ENCODE data around the gene POR.

The POR gene

GRCh38 chr7:75916259-75916658 is 1.3 kb downstream of the POR start:
- no peak for DNase-seq (ENCODE audit: low read depth in 3 of 3)

GRCh38 chr7:75916685-75917634 is 2.0 kb downstream of the POR start:
- DNase-seq (ENCODE audit: low read depth in 3 of 3): no peak

DNA sequence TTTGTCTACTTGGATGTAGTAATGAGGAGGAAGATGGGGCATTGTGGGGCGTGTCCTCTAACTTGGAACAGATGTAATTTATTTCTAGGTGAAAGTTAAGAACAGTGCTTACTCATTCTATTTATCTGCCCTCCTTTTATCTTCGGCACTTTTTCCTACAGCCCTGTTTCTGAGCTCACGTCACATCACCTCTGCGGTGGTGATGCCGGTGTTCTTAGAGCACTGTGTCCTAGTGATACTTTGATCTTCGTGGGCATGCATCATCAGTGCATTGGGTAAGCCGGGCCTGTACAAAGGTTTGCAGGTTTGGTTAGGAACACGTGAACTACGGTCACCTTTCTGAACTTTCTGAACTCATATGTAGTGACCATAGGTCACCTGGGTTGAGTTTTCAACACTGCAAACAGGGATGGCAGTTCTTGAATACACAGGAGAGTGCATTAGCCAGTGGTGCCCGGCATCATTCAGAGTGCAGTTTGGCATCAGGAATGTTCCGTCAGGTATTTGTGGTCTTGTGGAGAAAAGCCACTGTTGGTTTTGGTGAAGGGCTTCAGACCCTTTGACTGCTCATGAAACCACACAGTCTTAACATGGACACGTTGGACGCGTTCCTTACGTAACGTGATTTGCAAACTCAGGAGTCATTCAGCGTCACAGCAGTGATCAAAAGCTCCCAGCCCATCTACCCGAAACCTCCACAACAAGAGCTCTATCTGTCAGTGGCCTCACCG is 5.6 kb downstream of the POR start:
- peak in 1 of 3 experiments; percentile 46 for DNase-seq (ENCODE audit: low read depth in 3 of 3)

- no peak for DNase-seq (ENCODE audit: low read depth in 3 of 3)
Measured at GRCh38 chr7:75921479-75921878, 6.5 kb downstream of the POR start.

- DNase-seq (ENCODE audit: low read depth in 3 of 3): no peak
Measured at GRCh38 chr7:75922966-75923603, 8.1 kb downstream of the POR start.

DNA sequence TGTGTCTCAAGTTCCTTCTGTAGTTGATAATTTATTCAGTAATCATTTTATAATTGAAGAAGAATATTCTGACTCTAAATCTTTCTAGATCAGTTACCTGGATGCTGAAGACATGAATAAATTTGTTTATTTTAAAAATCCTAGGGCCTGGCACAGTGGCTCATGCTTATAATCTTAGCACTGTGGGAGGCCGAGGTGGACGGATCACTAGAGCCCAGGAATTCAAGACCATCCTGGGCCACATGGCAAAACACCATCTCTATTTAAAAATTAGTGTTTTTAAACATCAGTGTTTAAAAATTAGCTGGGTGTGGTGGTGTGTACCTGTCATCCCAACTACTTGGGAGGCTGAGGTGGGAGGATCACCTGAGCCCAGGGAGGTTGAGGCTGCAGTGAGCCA is 9.3 kb downstream of the POR start:
- no peak for DNase-seq (ENCODE audit: low read depth in 3 of 3)

DNA sequence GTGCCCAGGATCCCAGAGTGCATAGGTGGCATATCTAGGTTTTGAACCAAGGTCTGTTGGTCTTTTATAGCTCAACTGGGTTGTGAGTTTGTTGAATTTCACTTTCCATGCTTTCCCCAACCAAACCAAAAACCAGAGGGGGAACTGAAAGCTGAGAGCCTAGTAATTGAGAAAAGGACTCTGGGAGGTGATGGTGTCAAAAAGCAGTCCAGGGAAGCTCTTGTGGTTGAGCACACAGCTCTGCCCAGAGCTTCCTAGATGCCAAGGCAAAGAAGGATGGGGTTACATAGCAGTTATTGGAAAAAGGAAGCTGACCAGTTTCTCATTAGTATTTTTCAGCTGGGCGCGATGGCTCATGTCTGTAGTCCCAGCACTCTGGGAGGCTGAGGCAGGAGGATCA is 9.9 kb downstream of the POR start:
- no peak for DNase-seq (ENCODE audit: low read depth in 3 of 3)

DNA sequence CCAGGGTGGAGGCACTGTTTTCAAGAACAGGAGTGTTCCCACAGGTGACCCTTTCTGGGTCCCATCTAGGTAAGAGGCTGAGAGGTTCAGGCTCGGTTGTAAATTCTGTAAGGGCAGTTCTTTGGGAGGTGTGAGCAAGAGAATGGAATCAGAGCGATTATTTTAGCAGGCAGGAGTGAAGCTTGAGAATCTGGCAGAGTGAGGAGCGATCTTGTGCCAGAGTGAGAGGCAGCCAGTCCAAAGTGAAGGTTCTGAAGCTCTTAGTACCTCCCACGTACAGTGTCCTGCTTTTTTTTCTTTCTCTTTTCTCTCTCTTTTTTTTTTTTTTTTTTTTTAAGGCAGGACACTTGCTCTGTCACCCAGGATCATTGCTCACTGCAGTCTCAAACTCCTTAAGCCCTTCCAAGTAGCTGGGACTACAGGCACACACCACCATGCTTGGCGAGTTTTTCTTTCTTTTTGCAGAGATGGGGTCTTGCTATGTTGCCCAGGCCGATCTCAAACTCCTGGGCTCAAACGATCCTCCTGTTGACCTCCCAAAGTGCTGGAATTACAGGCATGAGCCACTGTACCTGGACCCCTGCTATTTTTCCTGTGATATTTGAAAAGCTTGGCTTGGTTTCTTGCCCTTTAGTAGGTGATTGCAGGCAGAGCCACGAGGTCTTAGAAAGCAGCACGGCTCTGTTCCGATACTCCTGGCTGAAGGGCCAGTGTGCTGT is 10.9 kb downstream of the POR start:
- no peak for DNase-seq (ENCODE audit: low read depth in 3 of 3)

- no peak for DNase-seq (ENCODE audit: low read depth in 3 of 3)
Measured at GRCh38 chr7:75928568-75928914, 13.6 kb downstream of the POR start.

GRCh38 chr7:75931680-75932079 is 16.7 kb downstream of the POR start:
- no peak for DNase-seq (ENCODE audit: low read depth in 3 of 3)

GRCh38 chr7:75937958-75938786 is 23.2 kb downstream of the POR start:
- no peak for DNase-seq (ENCODE audit: low read depth in 3 of 3)

DNA sequence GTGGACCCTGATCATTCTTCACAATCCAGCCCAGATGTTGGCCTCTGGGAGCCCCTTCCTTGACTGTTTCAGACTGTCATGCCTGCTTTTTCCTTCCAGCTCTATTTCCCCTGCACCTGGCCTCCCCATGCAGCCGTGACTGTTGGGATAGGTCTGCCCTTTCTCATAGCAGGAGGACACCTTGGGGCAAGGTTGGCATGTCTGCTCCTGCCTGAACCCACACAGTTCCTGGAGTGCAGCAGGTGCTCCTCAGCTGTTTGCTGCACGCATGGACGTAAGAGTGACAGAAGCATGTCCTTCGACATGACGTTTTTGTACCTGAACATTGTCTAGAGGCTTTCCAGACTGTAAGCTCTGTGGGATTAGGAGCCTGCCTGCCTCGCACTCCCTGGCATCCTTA is 24.0 kb downstream of the POR start:
- DNase-seq (ENCODE audit: low read depth in 3 of 3): no peak

GRCh38 chr7:75943864-75944263 is 28.9 kb downstream of the POR start:
- DNase-seq (ENCODE audit: low read depth in 3 of 3): no peak

DNA sequence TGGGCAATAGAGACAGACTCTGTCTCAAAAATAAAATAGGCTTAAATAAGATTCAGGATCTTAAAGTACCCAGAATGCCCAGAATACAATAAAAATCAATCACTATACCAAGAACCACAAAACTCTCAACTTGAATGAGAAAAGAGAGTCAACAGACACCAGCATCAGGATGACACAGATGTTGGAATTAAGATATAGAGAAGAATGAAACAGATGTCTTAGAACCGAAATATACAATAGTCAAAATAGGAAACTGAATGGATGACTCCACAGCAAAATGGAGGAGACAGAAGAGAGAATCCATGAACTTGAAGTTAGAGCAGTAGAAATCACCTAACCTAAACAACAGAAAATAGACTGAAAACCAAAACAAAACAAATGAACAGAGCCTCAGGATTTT is 29.6 kb downstream of the POR start:
- DNase-seq (ENCODE audit: low read depth in 3 of 3): no peak

DNA sequence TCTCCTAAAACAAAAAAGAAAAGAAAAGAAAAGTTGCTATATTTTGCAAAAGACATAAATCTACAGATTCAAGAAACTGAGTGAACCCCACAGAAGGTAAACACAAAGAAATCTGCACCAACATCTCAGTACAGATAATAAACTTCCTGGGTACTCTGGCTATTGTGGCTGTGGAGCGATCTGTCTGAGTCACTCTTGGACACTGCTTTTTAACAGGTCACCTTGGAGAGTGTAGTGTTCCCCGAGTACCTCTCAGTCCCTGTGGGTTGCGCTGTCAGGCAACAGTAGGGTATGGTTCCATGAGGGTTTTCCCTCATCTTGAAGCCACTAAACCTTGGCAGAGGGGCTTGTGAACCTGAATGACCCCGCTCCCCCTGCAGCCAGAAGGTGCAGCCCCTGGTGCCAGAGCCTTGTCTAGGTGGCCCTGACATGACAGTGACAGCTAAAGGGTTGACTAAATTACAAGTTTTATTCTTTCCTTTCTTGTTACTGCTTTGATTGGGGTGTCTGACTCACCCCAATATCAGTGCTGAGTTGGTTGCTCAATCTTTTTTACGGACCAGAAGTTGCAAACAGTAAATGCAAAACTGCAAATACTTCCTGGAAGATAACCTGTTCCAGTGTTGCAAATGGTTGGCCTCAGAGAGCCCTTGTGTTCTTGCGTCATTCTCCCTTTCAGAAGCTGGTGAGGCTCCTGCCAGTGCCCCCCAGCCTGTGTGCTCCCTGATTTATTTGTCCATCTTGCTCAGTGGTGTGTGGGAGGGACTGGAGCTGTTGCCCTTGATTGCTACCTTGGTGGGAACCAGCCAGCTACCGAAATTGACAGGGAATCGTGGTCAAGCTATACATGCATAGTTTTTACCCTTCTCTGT is 30.6 kb downstream of the POR start:
- DNase-seq (ENCODE audit: low read depth in 3 of 3): no peak

DNA sequence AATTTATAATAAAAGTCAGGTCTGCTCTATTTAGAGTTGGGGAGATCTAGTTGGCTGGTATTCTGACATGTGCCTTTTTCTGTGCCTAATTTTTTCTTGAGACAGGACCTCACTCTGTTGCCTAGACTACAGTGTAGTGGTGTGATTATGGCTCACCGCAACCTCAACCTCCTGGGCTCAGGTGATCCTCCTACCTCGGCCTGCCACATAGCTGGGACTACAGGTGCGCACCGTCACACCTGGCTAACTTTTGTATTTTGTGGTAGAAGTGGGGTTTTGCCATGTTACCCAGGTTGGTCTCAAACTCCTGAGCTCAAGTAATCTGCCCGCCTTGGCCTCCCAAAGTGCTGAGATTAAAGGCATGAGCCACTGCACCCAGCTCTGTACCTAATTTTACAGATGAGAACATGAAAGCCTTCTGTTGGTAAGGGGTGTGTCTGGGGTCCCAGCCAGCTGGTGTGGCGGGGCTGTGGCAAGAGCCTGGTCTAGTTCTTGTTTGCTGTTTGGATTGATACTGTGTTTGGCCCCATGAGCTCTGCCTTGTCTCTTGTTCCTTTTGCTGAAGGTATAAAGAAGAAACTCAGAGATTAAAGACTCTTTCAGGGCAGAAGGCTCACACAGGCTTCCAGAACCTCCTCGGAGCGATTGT is 31.4 kb downstream of the POR start:
- DNase-seq (ENCODE audit: low read depth in 3 of 3): no peak

DNA sequence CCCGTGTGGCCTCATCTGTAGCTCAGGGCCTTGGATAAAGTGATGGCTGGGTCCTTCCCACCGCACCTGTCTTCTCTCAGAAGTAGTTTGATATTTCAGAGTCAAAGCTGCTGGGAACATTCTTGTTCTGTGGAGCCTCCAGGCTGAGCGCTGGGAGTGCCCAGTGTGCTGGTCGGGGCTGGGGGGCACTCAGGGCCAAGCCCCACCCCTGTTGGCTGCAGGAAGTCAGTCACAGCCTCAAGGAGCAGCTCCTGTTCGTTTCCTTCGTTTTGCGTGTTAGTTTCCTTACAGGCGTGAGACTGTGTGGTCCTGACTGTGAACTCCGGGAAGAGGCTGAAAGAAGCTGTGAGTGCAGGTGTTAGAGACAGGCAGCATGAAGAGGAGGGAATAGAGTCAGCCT is 33.2 kb downstream of the POR start:
- DNase-seq (ENCODE audit: low read depth in 3 of 3): no peak

DNA sequence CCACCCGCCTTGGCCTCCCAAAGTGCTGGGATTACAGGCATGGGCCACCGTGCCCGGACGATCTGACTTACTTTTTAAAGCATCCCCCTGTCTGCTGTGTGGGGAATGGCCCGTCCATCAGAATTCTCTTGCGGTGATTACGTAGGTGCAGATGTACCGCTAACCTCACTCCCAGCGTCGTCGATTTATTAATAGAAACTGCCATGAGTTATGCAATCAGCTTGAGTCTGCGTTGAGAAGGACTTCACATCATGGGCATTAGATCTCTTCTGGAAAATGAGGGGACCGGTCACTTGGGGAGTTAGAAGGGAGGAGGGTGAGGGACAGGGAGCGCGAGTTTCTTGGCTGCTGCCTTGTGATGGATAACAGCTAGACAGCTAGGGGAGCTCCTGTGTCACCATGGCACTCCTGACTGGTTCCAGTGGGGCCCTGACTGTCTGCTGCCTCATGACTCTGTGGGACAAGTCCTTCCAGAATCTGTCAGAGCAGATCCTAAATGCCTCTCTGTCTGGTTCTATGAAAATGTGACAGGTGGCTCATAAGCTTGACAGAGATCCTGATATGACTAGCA is 35.2 kb downstream of the POR start:
- DNase-seq (ENCODE audit: low read depth in 3 of 3): no peak

DNA sequence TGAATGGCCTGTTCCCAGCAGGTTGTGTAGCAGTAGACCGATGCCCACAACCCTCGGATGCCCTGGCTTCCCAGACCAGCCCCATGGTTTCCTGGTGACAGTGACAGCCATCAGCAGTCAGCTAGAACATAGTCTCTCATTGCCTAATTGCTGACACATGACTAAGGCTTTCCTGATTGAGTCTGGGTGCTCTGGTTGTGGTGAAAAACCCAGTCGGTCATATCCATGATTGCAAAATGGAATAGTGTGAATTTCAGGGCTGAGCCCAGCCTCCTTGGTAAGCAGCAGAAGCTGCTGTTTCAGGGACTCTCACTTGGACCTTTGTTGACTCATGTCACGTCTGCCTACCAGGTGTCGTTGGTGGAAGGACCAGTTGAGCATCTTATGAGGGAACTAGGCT is 36.6 kb downstream of the POR start:
- no peak for DNase-seq (ENCODE audit: low read depth in 3 of 3)
